Measurements from ENCODE around the gene PRKAR1B.
"Not testable (repeated sequence)": the region's sequence is repeated elsewhere in the genome, so short reads cannot be mapped to it uniquely, and the experiment has no call there.

Gene PRKAR1B

GRCh38 chr7:652167-652566, 74.9 kb downstream of the PRKAR1B start:
- H3K36me3 Mint-ChIP-seq (ENCODE audit: insufficient read depth); H3K4me1 Mint-ChIP-seq (ENCODE audit: low read depth in 2 of 2); H3K9me3 Mint-ChIP-seq; H3K27ac Mint-ChIP-seq; ATAC-seq (replicated peaks); H3K27me3 Mint-ChIP-seq; DNase-seq; H3K4me3 Mint-ChIP-seq: not testable (repeated sequence)

DNA sequence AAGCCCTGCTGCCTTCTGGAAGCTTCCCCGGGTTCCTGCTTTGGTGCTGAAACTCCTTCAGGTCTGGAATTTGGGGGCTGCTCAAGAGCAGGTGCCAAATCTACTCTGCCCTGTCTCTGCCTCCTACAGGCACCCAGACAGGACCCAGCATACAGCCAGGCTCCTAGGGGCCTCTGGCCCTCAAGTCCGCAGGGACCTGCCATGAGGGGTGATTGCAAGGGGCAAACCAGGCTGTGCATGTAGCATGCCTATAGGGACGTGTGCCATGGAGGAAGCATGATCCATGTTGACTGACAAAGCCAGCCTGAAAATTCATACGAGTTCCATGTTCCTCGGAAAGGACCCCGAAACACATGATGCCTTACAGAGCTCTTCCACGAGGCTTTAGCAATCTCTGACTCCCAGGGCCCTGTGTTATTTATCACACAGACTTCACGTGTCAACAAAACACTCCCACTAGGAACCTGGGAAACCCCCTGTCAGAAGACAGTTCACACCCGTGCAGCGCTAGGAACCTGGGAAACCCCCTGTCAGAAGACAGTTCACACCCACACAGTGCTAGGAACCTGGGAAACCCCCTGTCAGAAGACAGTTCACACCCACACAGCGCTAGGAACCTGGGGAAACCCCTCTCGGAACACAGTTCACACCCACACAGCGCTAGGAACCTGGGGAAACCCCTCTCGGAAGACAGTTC, 75.9 kb downstream of the PRKAR1B start:
- Mint-ChIP-seq H3K9me3 (no peaks in the 10 kb centered on the region), H3K27me3 (no peaks in the 10 kb centered on the region), H3K4me3 (no peak overlapping the region), H3K4me1 (ENCODE audit: low read depth in 2 of 2) (no peaks in the 10 kb centered on the region), H3K36me3 (ENCODE audit: insufficient read depth) (no peaks in the 10 kb centered on the region), H3K27ac (no peak overlapping the region)
- DNase-seq = peak; percentile 9 to 22 (median 9)
- peak; percentile 54 for ATAC-seq (replicated peaks)

DNA sequence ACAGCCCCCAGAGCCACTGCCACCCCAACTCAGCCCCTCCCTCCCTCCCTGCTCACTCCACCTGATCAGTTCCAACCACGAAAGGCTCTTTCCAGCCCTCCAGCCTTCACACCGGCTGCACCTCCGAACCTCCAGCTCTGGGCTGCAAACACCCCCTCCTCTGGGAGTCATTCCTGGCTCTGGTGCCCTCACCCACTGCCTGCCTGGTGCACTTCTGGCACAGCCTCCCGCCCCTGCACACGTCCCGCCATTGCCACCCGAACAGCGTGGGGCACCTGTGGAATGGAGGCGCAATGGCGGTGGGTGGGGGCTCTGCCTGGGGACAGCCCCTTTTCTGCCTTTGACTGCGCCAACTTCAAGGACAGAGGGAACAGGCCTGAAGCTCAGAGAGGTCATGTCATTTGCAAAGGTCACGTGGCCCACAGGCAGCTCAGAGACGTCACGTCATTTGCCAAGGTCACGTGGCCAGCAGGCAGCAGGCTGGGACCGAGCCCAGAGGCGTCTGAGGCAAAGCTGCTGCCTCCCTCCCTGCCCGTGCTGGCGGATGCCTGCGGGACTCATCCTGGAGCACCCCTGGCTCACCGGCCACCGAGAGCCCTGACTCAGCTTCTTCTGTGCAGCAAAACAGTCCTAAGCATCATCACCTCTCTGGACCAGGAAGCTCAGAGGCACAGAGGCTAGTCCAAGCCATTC, 76.6 kb downstream of the PRKAR1B start:
- no peaks in the 10 kb centered on the region for H3K27me3 Mint-ChIP-seq
- H3K36me3 Mint-ChIP-seq (ENCODE audit: insufficient read depth) = no peaks in the 10 kb centered on the region
- ATAC-seq (replicated peaks) = no peak
- no peak for DNase-seq
- no peaks in the 10 kb centered on the region for H3K4me1 Mint-ChIP-seq (ENCODE audit: low read depth in 2 of 2)
- H3K4me3 Mint-ChIP-seq = no peak overlapping the region
- H3K27ac Mint-ChIP-seq = no peak overlapping the region
- H3K9me3 Mint-ChIP-seq = no peaks in the 10 kb centered on the region

GRCh38 chr7:646951-647350, 80.1 kb downstream of the PRKAR1B start:
- Mint-ChIP-seq H3K36me3 (ENCODE audit: insufficient read depth) (no peaks in the 10 kb centered on the region), H3K4me1 (ENCODE audit: low read depth in 2 of 2) (no peaks in the 10 kb centered on the region), H3K4me3 (no peak overlapping the region), H3K27ac (no peak overlapping the region), H3K27me3 (no peaks in the 10 kb centered on the region), H3K9me3 (no peaks in the 10 kb centered on the region)
- ATAC-seq (replicated peaks) (no peak), DNase-seq (no peak)

DNA sequence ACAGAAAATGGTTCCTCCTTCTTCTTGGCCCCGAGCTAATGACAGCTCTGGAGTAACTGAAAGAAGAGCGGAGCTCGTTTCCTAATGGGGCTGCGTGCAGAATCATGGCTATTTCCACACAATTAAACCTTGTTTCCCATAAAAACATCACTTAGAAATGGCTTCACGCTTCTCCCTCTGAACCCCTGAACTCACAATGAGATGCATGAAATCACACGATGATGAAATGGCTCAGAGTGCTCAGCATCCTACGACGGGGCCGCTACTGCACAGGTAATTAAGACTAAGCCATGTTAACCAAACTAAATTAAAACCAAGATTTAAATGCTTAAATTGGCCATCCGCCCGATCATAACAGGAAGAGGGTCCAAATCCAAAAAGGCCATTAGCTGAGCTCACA, 80.6 kb downstream of the PRKAR1B start:
- no peaks in the 10 kb centered on the region for H3K36me3 Mint-ChIP-seq (ENCODE audit: insufficient read depth)
- ATAC-seq (replicated peaks) = no peak
- H3K27me3 Mint-ChIP-seq = no peaks in the 10 kb centered on the region
- no peak overlapping the region for H3K27ac Mint-ChIP-seq
- H3K4me1 Mint-ChIP-seq (ENCODE audit: low read depth in 2 of 2) = no peaks in the 10 kb centered on the region
- no peak for DNase-seq
- no peaks in the 10 kb centered on the region for H3K9me3 Mint-ChIP-seq
- H3K4me3 Mint-ChIP-seq = no peak overlapping the region

GRCh38 chr7:645606-646005, 81.5 kb downstream of the PRKAR1B start:
- H3K4me1 Mint-ChIP-seq (ENCODE audit: low read depth in 2 of 2) = peaks cover 0 to 1% of the 10 kb centered on the region in 2 donors
- ATAC-seq (replicated peaks) (no peak), DNase-seq (no peak)
- H3K9me3 Mint-ChIP-seq = no peaks in the 10 kb centered on the region
- no peak overlapping the region for H3K27ac Mint-ChIP-seq
- peaks cover 5% of the 10 kb centered on the region for H3K36me3 Mint-ChIP-seq (ENCODE audit: insufficient read depth)
- no peaks in the 10 kb centered on the region for H3K27me3 Mint-ChIP-seq
- no peak overlapping the region for H3K4me3 Mint-ChIP-seq

GRCh38 chr7:644381-645305, 82.4 kb downstream of the PRKAR1B start:
- no peak for ATAC-seq (replicated peaks)
- Mint-ChIP-seq H3K27ac (peak overlapping the region in 1 of 2 donors; percentile 44), H3K4me3 (no peak overlapping the region), H3K9me3 (no peaks in the 10 kb centered on the region), H3K4me1 (ENCODE audit: low read depth in 2 of 2) (peaks cover 4% of the 10 kb centered on the region in 2 donors), H3K36me3 (ENCODE audit: insufficient read depth) (peaks cover 5% of the 10 kb centered on the region), H3K27me3 (no peaks in the 10 kb centered on the region)
- no peak for DNase-seq

- DNase-seq (no peak), ATAC-seq (replicated peaks) (no peak)
- H3K4me3 Mint-ChIP-seq = no peak overlapping the region
- H3K4me1 Mint-ChIP-seq (ENCODE audit: low read depth in 2 of 2) = peaks cover 4% of the 10 kb centered on the region in 2 donors
- H3K27ac Mint-ChIP-seq = no peak overlapping the region
- H3K27me3 Mint-ChIP-seq = no peaks in the 10 kb centered on the region
- H3K9me3 Mint-ChIP-seq = no peaks in the 10 kb centered on the region
- peaks cover 5% of the 10 kb centered on the region for H3K36me3 Mint-ChIP-seq (ENCODE audit: insufficient read depth)
Observed at GRCh38 chr7:641966-642365, 85.1 kb downstream of the PRKAR1B start.

- H3K4me1 Mint-ChIP-seq (ENCODE audit: low read depth in 2 of 2) = peaks cover 4 to 8% of the 10 kb centered on the region in 2 donors
- DNase-seq (no peak), ATAC-seq (replicated peaks) (no peak)
- no peaks in the 10 kb centered on the region for H3K27me3 Mint-ChIP-seq
- no peak overlapping the region for H3K27ac Mint-ChIP-seq
- H3K36me3 Mint-ChIP-seq (ENCODE audit: insufficient read depth) = peaks cover 5% of the 10 kb centered on the region
- H3K4me3 Mint-ChIP-seq = no peak overlapping the region
- no peaks in the 10 kb centered on the region for H3K9me3 Mint-ChIP-seq
Observed at GRCh38 chr7:641269-641671, 85.8 kb downstream of the PRKAR1B start.

DNA sequence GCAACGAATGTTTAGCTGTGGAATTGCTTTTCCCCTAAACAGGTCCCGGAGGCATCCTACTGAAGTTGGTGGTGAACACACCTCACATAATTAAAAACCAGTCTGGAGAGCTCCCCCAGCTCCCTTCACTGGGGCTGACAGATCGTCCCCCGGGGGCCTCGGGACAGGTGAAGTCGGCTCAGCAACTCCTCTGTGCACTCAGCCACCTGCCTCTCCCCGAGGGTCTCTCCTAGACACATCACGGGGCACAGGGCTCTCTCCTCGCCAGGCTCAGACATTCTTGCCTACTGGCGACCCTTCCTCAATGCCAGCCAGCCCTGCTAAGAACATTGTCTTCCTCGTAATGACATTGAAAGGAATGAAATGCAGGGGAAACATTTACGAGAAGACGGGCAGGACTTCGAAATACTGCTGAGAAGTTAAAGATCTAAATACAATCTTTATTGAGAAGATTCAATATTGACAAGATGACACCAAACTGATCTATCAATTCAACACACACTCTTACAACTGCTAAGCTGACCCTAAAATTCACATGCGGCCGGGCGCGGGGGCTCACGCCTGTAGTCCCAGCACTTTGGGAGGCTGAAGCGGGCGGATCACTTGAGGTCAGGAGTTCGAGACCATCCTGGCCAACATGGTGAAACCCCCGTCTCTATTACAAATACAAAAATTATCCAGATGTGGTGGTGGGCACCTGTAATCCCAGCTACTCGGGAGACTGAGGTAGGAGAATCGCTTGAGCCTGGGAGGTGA, 88.6 kb downstream of the PRKAR1B start:
- Mint-ChIP-seq H3K4me3 (no peak overlapping the region), H3K27ac (no peak overlapping the region)
- ATAC-seq (replicated peaks) = no peak

GRCh38 chr7:637826-638225, 89.3 kb downstream of the PRKAR1B start:
- H3K27me3 Mint-ChIP-seq = no peaks in the 10 kb centered on the region
- DNase-seq (no peak), ATAC-seq (replicated peaks) (no peak)
- peaks cover 9% of the 10 kb centered on the region for H3K36me3 Mint-ChIP-seq (ENCODE audit: insufficient read depth)
- H3K9me3 Mint-ChIP-seq = no peaks in the 10 kb centered on the region
- H3K27ac Mint-ChIP-seq = no peak overlapping the region
- no peak overlapping the region for H3K4me3 Mint-ChIP-seq
- H3K4me1 Mint-ChIP-seq (ENCODE audit: low read depth in 2 of 2) = peaks cover 4 to 8% of the 10 kb centered on the region in 2 donors

More for the DNA sequence above, 88.6 kb downstream of the PRKAR1B start:
- peaks cover 8% of the 10 kb centered on the region for H3K36me3 Mint-ChIP-seq (ENCODE audit: insufficient read depth)
- H3K27me3 Mint-ChIP-seq = no peaks in the 10 kb centered on the region
- H3K9me3 Mint-ChIP-seq = no peaks in the 10 kb centered on the region
- peaks cover 4 to 8% of the 10 kb centered on the region in 2 donors for H3K4me1 Mint-ChIP-seq (ENCODE audit: low read depth in 2 of 2)
- no peak for DNase-seq

DNA sequence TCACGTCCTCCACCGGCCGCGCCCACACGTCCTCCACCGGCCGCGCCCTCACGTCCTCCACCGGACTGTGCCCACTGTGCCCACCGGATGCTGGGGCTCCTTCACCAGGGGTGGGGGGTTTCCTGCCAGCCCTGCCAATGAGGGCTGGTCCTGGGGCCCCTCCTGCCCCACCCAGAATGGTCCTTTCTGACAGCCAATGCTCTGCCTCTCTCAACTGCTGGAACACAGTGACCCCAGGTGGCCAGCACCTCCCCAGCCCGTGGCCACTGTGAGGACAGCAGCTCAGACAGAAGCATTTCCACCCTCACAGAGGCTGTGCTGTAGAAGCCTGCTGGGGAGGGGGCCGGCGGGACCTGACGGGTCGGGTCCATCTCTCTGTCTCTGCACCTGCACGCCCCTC, 90.7 kb downstream of the PRKAR1B start:
- peaks cover 9% of the 10 kb centered on the region for H3K36me3 Mint-ChIP-seq (ENCODE audit: insufficient read depth)
- ATAC-seq (replicated peaks) (peak; percentile 97), DNase-seq (peak; percentile 50 to 64 (median 58))
- H3K27ac Mint-ChIP-seq = peak overlapping the region; percentile 83 to 87
- peaks cover 4 to 8% of the 10 kb centered on the region in 2 donors for H3K4me1 Mint-ChIP-seq (ENCODE audit: low read depth in 2 of 2)
- H3K27me3 Mint-ChIP-seq = no peaks in the 10 kb centered on the region
- H3K4me3 Mint-ChIP-seq = peak overlapping the region in 1 of 2 donors; percentile 25
- no peaks in the 10 kb centered on the region for H3K9me3 Mint-ChIP-seq

Measured in effector memory CD8-positive, alpha-beta T cell (primary cell).